ENCODE data around the gene USP21. TPM values are rescaled to one million over a fixed set of nuclear protein-coding genes. Genes with fewer than 3 reads are reported as not detected.
A peak's percentile ranks its signal among the peaks of the same experiment; 100 is the strongest.

Gene USP21
- total and polyA plus RNA-seq, 2 of the 13 experiments (the other 11 are each of a cell fraction or from before 2014, with no cell fraction given): 10.1 to 33.1 TPM

GRCh38 chr1:161159087-161159912 lies at the start of gene USP21 (continued):
- TF ChIP-seq TFDP1 (CRISPR knock-in tag; IDR thresholded peaks at IDR 0.05; ENCODE audit: borderline replicate concordance): no peak; the same call in 1 of the 2 replicates
- peak; percentile 42; the same call in 1 of the 2 replicates for TF ChIP-seq MAX (IDR thresholded peaks at IDR 0.05)
- TF ChIP-seq DDIT3 (CRISPR knock-in tag; IDR thresholded peaks at IDR 0.05): no peak
- 0 out of 2 replicates have a peak, but pooled peaks have one; percentile 13 for TF ChIP-seq JUND (CRISPR knock-in tag; IDR thresholded peaks at IDR 0.05)
- peak; percentile 67; the same call in 1 of the 2 replicates for TF ChIP-seq ZFX (CRISPR knock-in tag; IDR thresholded peaks at IDR 0.05; ENCODE audit: low read depth)
- 0 out of 4 replicates have a peak, but pooled peaks of 1 of the 2 experiments have one; percentile 64 for TF ChIP-seq REST (IDR thresholded peaks at IDR 0.05; ENCODE audit: borderline replicate concordance in 1 of 2, low read depth in 1 of 2, low read length in 2 of 2)
- TF ChIP-seq ZFP91 (CRISPR knock-in tag; IDR thresholded peaks at IDR 0.05; ENCODE audit: borderline replicate concordance): peak; percentile 60; the same call in 1 of the 2 replicates
- TF ChIP-seq ZNF691 (CRISPR knock-in tag; IDR thresholded peaks at IDR 0.05; ENCODE audit: borderline replicate concordance, low read depth): no peak
- no peak for TF ChIP-seq ZNF577 (CRISPR knock-in tag; IDR thresholded peaks at IDR 0.05; ENCODE audit: borderline replicate concordance, low read depth)
- no peak for TF ChIP-seq ZNF10 (CRISPR knock-in tag; IDR thresholded peaks at IDR 0.05; ENCODE audit: borderline replicate concordance, low read depth)
- TF ChIP-seq ETV5 (CRISPR knock-in tag; IDR thresholded peaks at IDR 0.05; ENCODE audit: borderline replicate concordance): no peak
- no peak for TF ChIP-seq SNAI1 (CRISPR knock-in tag; IDR thresholded peaks at IDR 0.05; ENCODE audit: borderline replicate concordance)
- no peak for TF ChIP-seq ZNF512B (CRISPR knock-in tag; IDR thresholded peaks at IDR 0.05; ENCODE audit: borderline replicate concordance)
- TF ChIP-seq RFX1 (IDR thresholded peaks at IDR 0.05): peak; percentile 52; the same call in 1 of the 2 replicates
- TF ChIP-seq ZNF7 (CRISPR knock-in tag; IDR thresholded peaks at IDR 0.05): no peak
- no peak for TF ChIP-seq MED13 (CRISPR knock-in tag; IDR thresholded peaks at IDR 0.05)
